GM18861 (cell line): ENCODE measurements around the gene IL17RB.
A peak's percentile ranks its signal among the peaks of the same experiment; 100 is the strongest.

Experiments
- ATAC-seq: cut with Tn5 transposase; IDR thresholded peaks from one replicate; pipeline ENCODE4 v1.9.1; 2021; ENCODE audit not compliant: unreplicated experiment

Gene IL17RB

GRCh38 chr3:53828581-53828980 lies 17.8 kb upstream of the IL17RB start:
- ATAC-seq, result no peak

GRCh38 chr3:53829605-53830004 lies 16.8 kb upstream of the IL17RB start:
- ATAC-seq, result no peak

- ATAC-seq, result no peak
Measured at GRCh38 chr3:53830944-53831343, 15.4 kb upstream of the IL17RB start.

- ATAC-seq, result no peak
Measured at GRCh38 chr3:53833053-53833645, 13.2 kb upstream of the IL17RB start.

- ATAC-seq, result no peak
Measured at GRCh38 chr3:53833700-53834099, 12.7 kb upstream of the IL17RB start.

GRCh38 chr3:53834429-53835095 lies 11.8 kb upstream of the IL17RB start:
- ATAC-seq, result no peak

GRCh38 chr3:53835257-53835656 lies 11.1 kb upstream of the IL17RB start:
- no peak for ATAC-seq

GRCh38 chr3:53836084-53836872 lies 10.1 kb upstream of the IL17RB start:
- ATAC-seq, result no peak

- ATAC-seq, result no peak
Measured at GRCh38 chr3:53837331-53837730, 9.0 kb upstream of the IL17RB start.

- no peak for ATAC-seq
Measured at GRCh38 chr3:53841296-53841695, 5.1 kb upstream of the IL17RB start.

- no peak for ATAC-seq
Measured at GRCh38 chr3:53842436-53843194, 3.8 kb upstream of the IL17RB start.

- peak; percentile 52 for ATAC-seq
Measured at GRCh38 chr3:53843195-53844177, 2.9 kb upstream of the IL17RB start.

- ATAC-seq, result no peak
Measured at GRCh38 chr3:53844262-53845102, 1.9 kb upstream of the IL17RB start.

- ATAC-seq, result no peak
Measured at GRCh38 chr3:53845103-53845880, 1.1 kb upstream of the IL17RB start.

GRCh38 chr3:53845881-53846133 lies 561 bp upstream of the IL17RB start:
- ATAC-seq, result no peak

GRCh38 chr3:53846851-53847155 lies 435 bp downstream of the IL17RB start:
- no peak for ATAC-seq

GRCh38 chr3:53849916-53850315 lies 3.5 kb downstream of the IL17RB start:
- no peak for ATAC-seq

- ATAC-seq, result no peak
Measured at GRCh38 chr3:53850895-53851294, 4.5 kb downstream of the IL17RB start.

GRCh38 chr3:53856964-53857363 lies 10.6 kb downstream of the IL17RB start:
- ATAC-seq, result no peak
